Fibroblast of lung (primary cell): ENCODE results near the gene MRPL45.

Source experiments
- CTCF ChIP-seq, 2 donors: IDR thresholded peaks in 1 of 2; conservative IDR thresholded peaks in 1 of 2; 1 replicate in 1 of 2; 2 replicates in 1 of 2; pipeline ENCODE4 v1.5.1; 2011 to 2012; ENCODE audit warnings: low read length in 2 of 2, control low read depth in 1 of 2, inconsistent platforms in 1 of 2, low read depth in 1 of 2, mild to moderate bottlenecking in 1 of 2
- EZH2 ChIP-seq: IDR thresholded peaks from 2 replicates; pipeline ENCODE4 v1.5.1; 2012; ENCODE audit warnings: low read length, control low read depth, mild to moderate bottlenecking; ENCODE audit errors: missing control alignments

- TF ChIP-seq CTCF (conservative IDR thresholded peaks at IDR 0.05 in 1 of 2, IDR thresholded peaks at IDR 0.05 in 1 of 2; ENCODE audit: low read depth in 1 of 2, low read length in 2 of 2) = no peak
- TF ChIP-seq EZH2 = no peak
These were observed 61.9 kb downstream of the MRPL45 start for GRCh38 chr17:38358586-38359513.
